GM12865 (cell line): ENCODE data around the gene DUSP19.
"Not testable (repeated sequence)": the region's sequence is repeated elsewhere in the genome, so short reads cannot be mapped to it uniquely, and the experiment has no call there.

Experiments
- DNase-seq: peaks from one replicate; pipeline ENCODE4 v3.0.0; 2010; ENCODE audit warnings: low read depth
- H3K4me3 ChIP-seq: 2 replicates; pipeline ENCODE4 v1.5.1; 2011; ENCODE audit warnings: mild to moderate bottlenecking, low read depth, low read length, control low read depth
- CTCF ChIP-seq: IDR thresholded peaks from 2 replicates; pipeline ENCODE4 v1.5.1; 2011; ENCODE audit warnings: low read length, control low read depth, low read depth, inconsistent platforms; ENCODE audit not compliant: insufficient read depth; ENCODE audit errors: missing control alignments

The DUSP19 gene

GRCh38 chr2:183035954-183036669 lies 42.4 kb upstream of the DUSP19 start:
- DNase-seq, result peak; percentile 39
- TF ChIP-seq CTCF, result no peak
- no peak overlapping the region for H3K4me3 ChIP-seq

- H3K4me3 ChIP-seq, result peak overlapping the region; percentile 61
- TF ChIP-seq CTCF, result no peak
- no peak for DNase-seq
Observed at GRCh38 chr2:183037074-183037552, 41.4 kb upstream of the DUSP19 start.

GRCh38 chr2:183037553-183038340 lies 40.8 kb upstream of the DUSP19 start:
- peak overlapping the region; percentile 61 for H3K4me3 ChIP-seq
- peak; percentile 63 for DNase-seq
- TF ChIP-seq CTCF, result no peak

DNA sequence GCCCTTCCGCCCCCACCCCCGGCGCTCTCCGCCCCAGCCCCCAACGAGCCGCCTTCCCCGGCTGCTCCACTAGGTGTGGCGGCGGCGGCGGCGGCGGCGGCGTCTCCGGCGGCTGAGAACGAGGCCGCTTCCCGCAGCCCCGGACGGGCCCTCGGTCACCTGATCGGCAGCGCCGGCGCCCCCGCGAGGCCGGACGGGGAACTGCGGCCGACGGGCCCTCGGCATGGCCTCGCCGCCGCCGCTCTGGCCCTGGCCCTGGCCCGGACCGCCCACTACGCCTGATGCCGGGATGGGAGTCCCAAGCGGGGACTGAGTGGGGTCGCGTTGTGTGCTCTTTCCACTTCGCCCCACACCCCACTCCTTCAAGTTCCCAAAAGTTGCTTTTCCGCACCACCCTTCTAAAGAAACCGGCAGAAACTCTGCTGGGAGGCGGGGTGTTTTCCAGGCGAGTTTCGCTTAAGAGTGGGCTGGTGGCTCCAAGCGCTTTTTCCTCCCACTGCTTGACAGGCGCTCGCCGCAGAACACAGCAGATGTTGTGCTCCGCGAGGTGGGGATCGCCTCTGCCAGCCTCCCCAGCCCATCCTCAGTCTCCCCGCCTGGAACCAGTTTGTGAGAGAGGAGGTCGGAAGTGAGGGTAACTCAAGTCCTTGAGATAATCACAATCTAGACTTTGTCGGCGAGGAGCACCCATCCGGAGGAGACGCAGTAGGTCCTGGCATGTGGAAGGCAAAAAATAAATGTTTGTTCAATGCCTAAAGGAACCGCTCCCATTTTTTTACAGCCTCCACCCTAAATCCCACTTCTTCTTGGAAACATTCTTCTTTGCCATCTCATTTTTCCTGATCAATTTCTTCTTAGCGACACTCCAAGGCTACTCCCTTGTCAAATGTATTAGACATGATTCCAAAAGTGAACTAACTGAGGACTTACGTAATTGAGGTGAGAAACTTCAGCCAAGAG lies 39.9 kb upstream of the DUSP19 start, which contains the start of gene NCKAP1:
TSS of gene NCKAP1 (minus strand) at position 117 of the 960 bp plus-strand sequence. CDS start 358 bp downstream, outside the sequence.
- H3K4me3 ChIP-seq, result peak within 1 kb of the TSS; percentile 68
- DNase-seq, result peak; percentile 87
- peak; percentile 79 for TF ChIP-seq CTCF

- no peak for DNase-seq
- no peak overlapping the region for H3K4me3 ChIP-seq
- no peak for TF ChIP-seq CTCF
Observed at GRCh38 chr2:183040604-183041003, 37.9 kb upstream of the DUSP19 start.

DNA sequence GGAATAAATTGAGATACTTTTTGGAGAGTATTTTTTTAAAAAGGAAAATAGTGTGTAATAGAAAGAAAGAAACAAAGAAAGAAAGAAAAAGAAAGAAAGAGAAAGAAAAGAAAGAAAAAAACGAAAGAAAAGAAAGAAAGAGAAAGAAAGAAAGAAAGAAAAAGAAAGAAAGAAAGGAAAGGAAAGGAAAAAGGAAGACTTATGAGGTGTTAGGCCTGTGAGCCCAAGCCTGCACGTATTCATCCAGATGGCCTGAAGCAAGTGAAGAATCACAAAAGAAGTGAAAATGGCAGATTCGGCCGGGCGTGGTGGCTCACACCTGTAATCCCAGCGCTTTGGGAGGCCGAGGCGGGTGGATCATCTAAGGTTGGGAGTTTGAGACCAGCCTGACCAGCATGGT lies 35.0 kb upstream of the DUSP19 start:
- not testable (repeated sequence) for H3K4me3 ChIP-seq, DNase-seq

- not testable (repeated sequence) for H3K4me3 ChIP-seq, DNase-seq
Observed at GRCh38 chr2:183047486-183048125, 30.9 kb upstream of the DUSP19 start.
